HG03520 (cell line): Measurements from ENCODE around the gene MAN1C1.
"Not testable (repeated sequence)": the region's sequence is repeated elsewhere in the genome, so short reads cannot be mapped to it uniquely, and the experiment has no call there.

ENCODE experiments used
- ATAC-seq: cut with Tn5 transposase; IDR thresholded peaks from one replicate; pipeline ENCODE4 v1.9.1; 2021; ENCODE audit warnings: mild to moderate bottlenecking, moderate library complexity; ENCODE audit not compliant: unreplicated experiment

MAN1C1 gene

GRCh38 chr1:25631750-25632485 is 15.3 kb downstream of the MAN1C1 start:
- ATAC-seq: no peak

GRCh38 chr1:25634066-25634465 is 17.5 kb downstream of the MAN1C1 start:
- no peak for ATAC-seq

GRCh38 chr1:25634896-25635295 is 18.3 kb downstream of the MAN1C1 start:
- ATAC-seq: no peak

DNA sequence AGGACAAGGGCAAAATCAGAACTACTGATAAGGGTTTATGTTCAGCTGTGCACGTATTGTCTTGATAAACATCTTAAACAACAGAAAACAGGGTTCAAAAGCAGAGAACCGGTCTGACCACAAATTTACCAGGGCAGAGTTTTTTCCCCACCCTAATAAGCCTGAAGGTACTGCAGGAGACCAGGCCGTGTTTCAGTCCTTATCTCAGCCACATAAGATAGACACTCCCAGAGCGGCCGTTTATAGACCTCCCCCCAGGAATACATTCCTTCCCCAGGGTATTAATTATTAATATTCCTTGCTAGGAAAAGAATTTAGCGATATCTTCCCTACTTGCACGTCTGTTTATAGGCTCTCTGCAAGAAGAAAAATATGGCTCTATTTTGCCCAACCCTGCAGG is 19.6 kb downstream of the MAN1C1 start:
- ATAC-seq: not testable (repeated sequence)

GRCh38 chr1:25640646-25641328 is 24.2 kb downstream of the MAN1C1 start:
- no peak for ATAC-seq

DNA sequence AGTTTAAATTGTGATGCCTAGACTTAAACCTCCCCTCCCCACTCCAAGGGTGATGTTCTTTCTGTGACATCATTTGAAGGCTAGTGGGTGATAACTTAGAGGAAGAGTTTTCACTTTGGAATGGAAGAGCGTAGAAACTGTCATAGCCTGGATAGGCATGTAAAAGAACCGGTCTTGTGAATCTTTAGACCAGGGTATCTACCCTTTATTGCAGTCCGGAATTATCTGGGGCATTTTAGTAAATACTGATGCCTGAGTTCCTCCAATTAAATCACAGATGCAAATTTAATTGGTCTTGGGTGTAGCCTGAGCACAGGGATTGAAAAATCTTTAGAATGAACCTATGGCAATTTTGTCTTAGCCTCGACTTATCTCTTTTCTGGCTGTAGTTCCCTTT is 24.7 kb downstream of the MAN1C1 start:
- no peak for ATAC-seq

DNA sequence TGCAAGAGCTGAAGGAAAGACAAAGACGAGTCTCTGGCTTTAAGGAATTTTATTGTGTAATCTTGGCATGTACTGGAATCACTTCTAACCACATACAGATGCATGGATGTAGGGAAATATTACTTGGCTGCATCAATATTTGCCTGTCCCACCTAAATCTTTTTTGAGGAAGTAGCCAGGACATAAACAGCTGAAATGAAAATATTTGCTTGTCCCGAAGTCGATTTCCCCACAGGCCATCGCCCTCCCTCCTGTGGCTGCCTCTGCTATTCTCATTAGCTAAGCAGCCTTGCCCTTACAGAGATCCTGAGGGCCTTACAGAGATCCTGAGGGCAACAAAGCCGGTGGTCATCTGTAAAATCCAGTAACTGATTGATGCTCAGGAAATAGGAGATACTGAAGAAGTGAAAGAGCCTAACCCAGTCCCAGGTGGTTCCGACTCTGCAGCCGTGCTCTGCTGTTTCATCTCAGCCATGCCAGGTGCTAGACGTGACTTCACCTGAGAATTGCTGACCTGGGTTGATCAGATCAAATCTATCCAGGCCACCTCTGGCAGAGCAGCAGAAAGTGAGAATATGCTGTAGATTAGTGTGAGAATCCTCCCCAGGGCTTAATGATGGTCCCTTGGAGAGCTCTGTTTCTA is 25.5 kb downstream of the MAN1C1 start:
- ATAC-seq: no peak

- ATAC-seq: no peak
These were observed 26.1 kb downstream of the MAN1C1 start for GRCh38 chr1:25642574-25643108.

- no peak for ATAC-seq
These were observed 27.3 kb downstream of the MAN1C1 start for GRCh38 chr1:25643929-25644328.

GRCh38 chr1:25644962-25645361 is 28.4 kb downstream of the MAN1C1 start:
- no peak for ATAC-seq

- no peak for ATAC-seq
These were observed 29.2 kb downstream of the MAN1C1 start for GRCh38 chr1:25645637-25646400.

DNA sequence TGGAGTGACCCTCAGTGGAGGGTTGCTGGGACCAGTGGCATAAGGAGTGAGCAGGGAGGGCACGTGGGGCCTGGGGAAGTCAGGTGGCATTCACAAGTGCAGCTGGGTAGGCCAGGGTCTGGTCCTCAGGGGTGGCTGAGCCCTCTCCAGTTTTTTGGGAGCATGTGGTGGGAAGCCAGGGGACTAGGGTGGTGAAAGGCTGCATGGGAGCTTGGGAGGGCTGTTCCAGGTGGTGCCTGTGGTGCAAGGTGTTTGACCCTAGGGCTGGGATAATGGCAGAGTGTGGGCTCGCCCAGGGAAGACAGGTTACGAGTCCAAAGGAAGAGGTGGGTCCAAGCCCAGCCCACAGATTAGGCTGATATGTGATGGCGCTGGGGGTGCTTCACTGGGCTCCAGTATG is 30.5 kb downstream of the MAN1C1 start:
- ATAC-seq: no peak

GRCh38 chr1:25647863-25648262 is 31.3 kb downstream of the MAN1C1 start:
- ATAC-seq: no peak

GRCh38 chr1:25648681-25649440 is 32.3 kb downstream of the MAN1C1 start:
- ATAC-seq: no peak

DNA sequence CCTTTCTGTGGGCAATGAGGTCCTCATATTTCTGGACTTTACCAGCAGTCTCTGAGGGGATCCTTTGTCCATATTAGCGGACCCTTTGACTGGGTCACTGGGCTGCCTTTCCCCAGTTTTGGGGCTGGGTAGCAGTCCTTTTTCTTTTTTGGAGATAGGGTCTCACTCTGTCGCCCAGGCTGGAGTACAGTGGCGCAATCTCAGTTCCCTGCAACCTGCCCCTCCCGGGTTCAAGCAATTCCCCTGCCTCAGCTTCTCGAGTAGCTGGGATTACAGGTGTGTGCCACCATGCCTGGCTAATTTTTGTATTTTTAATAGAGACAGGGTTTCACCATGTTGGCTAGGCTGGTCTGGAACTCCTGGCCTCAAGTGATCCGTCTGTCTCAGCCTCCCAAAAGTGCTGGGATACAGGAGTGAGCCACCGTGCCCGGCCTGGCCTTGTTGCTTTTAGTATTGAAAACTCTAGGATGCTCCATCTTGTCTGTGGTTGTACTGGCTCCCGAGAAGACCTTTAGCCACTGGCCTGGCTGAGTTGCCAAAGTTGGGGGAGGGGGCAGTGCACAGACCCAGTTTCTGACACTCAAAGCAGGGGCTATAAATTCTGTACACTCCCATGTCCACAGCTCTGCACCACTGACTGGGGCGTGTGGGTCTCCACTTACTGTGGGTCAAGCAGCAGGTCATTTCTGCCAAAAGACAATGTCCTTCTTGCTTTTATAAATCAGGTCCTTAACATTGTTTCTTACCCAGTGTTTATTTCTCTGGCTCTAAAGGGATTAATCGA is 33.1 kb downstream of the MAN1C1 start:
- no peak for ATAC-seq

GRCh38 chr1:25650289-25650576 is 33.6 kb downstream of the MAN1C1 start:
- no peak for ATAC-seq

DNA sequence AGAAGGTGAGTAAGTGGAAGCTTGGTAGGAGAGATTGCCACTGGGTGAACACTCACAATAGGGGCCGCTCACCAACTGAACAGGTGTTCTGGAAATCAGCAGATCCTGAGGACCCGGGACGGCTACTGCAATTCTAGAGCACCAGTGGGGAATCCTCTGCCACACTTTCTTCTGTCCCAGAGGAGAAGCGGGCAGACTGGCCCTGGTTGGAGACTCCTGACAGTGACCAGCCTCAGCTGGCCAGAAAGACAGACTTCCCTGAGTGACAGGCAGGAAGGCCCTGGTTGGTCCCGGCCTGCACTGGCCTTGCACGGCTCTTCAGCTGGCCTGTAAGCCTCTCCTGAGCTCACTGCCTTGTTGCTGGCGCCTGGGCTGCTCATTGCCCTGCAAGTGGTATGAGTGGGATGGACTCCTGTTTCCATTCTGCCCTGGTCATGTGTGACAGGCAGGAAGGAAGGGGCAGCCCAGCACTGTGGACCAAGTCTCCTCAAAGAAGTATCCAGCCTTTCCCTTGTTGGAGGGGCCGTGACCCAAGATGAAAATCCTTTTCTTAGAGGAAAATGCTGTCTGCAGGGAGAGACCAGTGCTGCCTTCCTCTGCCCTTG is 34.5 kb downstream of the MAN1C1 start:
- ATAC-seq: no peak

DNA sequence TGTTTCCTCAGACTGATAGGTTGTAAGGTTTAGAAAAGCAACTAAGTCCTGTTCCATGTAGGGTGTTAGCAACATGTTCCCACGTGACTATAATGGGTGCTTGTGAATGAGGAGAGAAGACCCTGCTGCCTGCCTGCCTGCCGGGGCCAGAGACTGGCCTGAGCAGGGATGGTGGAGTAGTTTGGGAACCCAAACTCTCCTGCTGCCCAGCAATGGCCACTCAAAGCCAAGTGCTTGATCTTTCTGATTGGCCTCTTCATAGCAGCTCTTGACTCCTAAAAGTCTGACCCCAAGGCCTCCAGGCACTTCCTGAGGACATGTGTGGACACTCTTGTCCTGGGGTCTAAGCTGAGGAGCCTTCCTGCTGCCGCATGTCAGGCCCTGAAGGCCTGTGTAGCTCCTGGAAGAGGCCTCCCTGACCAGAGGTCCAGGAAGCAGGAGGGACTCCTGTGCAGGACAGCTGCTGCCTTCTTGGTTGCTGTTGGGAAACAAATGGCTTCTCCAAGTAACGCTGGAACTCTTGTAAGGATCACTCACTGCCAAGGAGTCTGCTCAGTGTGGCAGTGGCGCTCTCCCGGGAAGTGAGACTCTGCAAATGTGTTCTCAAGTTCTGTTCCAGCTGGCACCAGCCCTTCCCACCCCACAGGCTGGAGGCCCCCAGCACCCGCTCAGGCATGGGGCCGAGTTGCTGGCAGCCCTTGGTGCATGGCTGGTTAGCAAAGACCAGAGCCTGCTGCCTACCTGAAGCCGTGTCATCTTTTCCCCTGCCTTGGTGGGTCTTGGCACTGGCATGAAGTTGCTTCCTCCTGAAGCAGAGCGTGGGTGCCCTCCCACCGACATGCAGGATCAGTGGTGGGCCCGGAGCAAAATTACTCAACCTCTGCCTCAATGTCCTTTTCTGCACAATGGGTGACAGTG is 35.5 kb downstream of the MAN1C1 start:
- ATAC-seq: no peak
